K562 (cell line): ENCODE results near the gene FCAMR. TPM values are rescaled to one million over a fixed set of nuclear protein-coding genes. Genes with fewer than 3 reads are reported as not detected.
A peak's percentile ranks its signal among the peaks of the same experiment; 100 is the strongest.

Source experiments
- BRF1 ChIP-seq: IDR thresholded peaks from 3 replicates; pipeline ENCODE4 v1.6.1; 2011; ENCODE audit warnings: borderline replicate concordance, mild to moderate bottlenecking; ENCODE audit not compliant: insufficient read length; ENCODE audit errors: extremely low read depth
- CSDE1 ChIP-seq, 2 experiments: fragments of 450-650 bp; IDR thresholded peaks; 2 replicates each; pipeline ENCODE4 v1.6.1; 2016; ENCODE audit warnings: mild to moderate bottlenecking in 1 of 2
- EP300 ChIP-seq: IDR thresholded peaks from 2 replicates; pipeline ENCODE4 v1.6.1; 2012; ENCODE audit warnings: low read length, improper control_type of control experiment
- ESRRB ChIP-seq: fragments of 250-450 bp; sonication (Bioruptor Pico); IDR thresholded peaks from 2 replicates; pipeline ENCODE4 v1.5.0; 2020; ENCODE audit warnings: mild to moderate bottlenecking, moderate library complexity, borderline replicate concordance
- GATAD2B ChIP-seq: fragments of 450-650 bp; IDR thresholded peaks from 2 replicates; pipeline ENCODE4 v1.6.1; 2017; ENCODE audit warnings: mild to moderate bottlenecking, borderline replicate concordance
- IRF2 ChIP-seq: sonication (generic); formaldehyde crosslinking; IDR thresholded peaks from 2 replicates; pipeline ENCODE4 v1.8.1; 2022; ENCODE audit warnings: mild to moderate bottlenecking, missing genetic modification reagents
- KLF1 ChIP-seq: fragments of 450-650 bp; IDR thresholded peaks from 2 replicates; pipeline ENCODE4 v1.6.1; 2016; ENCODE audit warnings: missing genetic modification characterization, missing compliant biosample characterization
- KLF16 ChIP-seq: IDR thresholded peaks from 2 replicates; pipeline ENCODE4 v1.6.1; 2016; ENCODE audit warnings: antibody characterized with exemption
- LEF1 ChIP-seq: fragments of 450-650 bp; IDR thresholded peaks from 2 replicates; pipeline ENCODE4 v1.6.1; 2016; ENCODE audit warnings: mild to moderate bottlenecking
- MIER1 ChIP-seq: fragments of 450-650 bp; IDR thresholded peaks from 2 replicates; pipeline ENCODE4 v1.6.1; 2016; ENCODE audit warnings: antibody characterized with exemption, mild to moderate bottlenecking, low read depth
- PHF21A ChIP-seq: fragments of 450-650 bp; IDR thresholded peaks from 2 replicates; pipeline ENCODE4 v1.6.1; 2017; ENCODE audit warnings: low read depth, borderline replicate concordance
- POLR2B ChIP-seq: fragments of 450-650 bp; IDR thresholded peaks from 2 replicates; pipeline ENCODE4 v1.6.1; 2018; ENCODE audit warnings: low read depth; ENCODE audit not compliant: partially characterized antibody
- RAD21 ChIP-seq, 2 experiments: fragments of 250-450 bp in 1 of 2; fragments of 450-650 bp in 1 of 2; sonication (Bioruptor Pico) in 1 of 2; formaldehyde crosslinking in 1 of 2; IDR thresholded peaks in 1 of 2; conservative IDR thresholded peaks in 1 of 2; 2 replicates each; pipeline versions ENCODE4 v1.4.0 to v1.8.0; 2020 to 2022; ENCODE audit warnings: mild to moderate bottlenecking in 2 of 2, moderate library complexity in 1 of 2
- TAF15 ChIP-seq: fragments of 200-400 bp; formaldehyde crosslinking; IDR thresholded peaks from 2 replicates; pipeline ENCODE4 v1.6.1; 2017; ENCODE audit warnings: mild to moderate bottlenecking, low read depth, low read length, moderate library complexity
- TAL1 ChIP-seq: fragments of 450-650 bp; IDR thresholded peaks from 2 replicates; pipeline ENCODE4 v1.6.1; 2016; ENCODE audit warnings: mild to moderate bottlenecking
- XRCC5 ChIP-seq: fragments of 200-400 bp; formaldehyde crosslinking; IDR thresholded peaks from 2 replicates; pipeline ENCODE4 v1.6.1; 2017; ENCODE audit warnings: low read depth, mild to moderate bottlenecking, low read length
- ZNF444 ChIP-seq: fragments of 250-450 bp; sonication (Bioruptor Pico); IDR thresholded peaks from 2 replicates; pipeline ENCODE4 v1.4.0; 2020; ENCODE audit warnings: mild to moderate bottlenecking, moderate library complexity
- ZNF583 ChIP-seq: fragments of 250-450 bp; sonication (Bioruptor Pico); IDR thresholded peaks from 2 replicates; pipeline ENCODE4 v1.4.0; 2020
- polyA plus RNA-seq, 8 experiments: library from polyadenylated mRNA; depleted of rRNA in 4 of 8; stranded (reverse) in 5 of 8; unstranded in 3 of 8; fragments of >200 nt; fragmentation: Nextera tagmentation in 2 of 8; fragmentation: Illumina TruSeq in 1 of 8; extraction: Ambion mirVana in 2 of 8; extraction: Trizol in 1 of 8; gene quantifications; 2 replicates each; pipeline versions ENCODE4 v1.2.1 to v1.2.3, GENCODE V29; 2011 to 2014; ENCODE audit warnings: inconsistent platforms in 1 of 8, missing spikeins in 1 of 8
- total RNA-seq, 7 experiments: library from RNA; depleted of rRNA in 6 of 7; stranded (reverse); fragments of >200 nt in 6 of 7; fragmentation: Illumina TruSeq in 2 of 7; extraction: Trizol in 2 of 7; gene quantifications; 2 replicates each; pipeline versions ENCODE4 v1.2.1 to v1.2.3, GENCODE V29; 2011 to 2021; ENCODE audit warnings: low replicate concordance in 1 of 7
- TF ChIP-seq, protein P1 (sequence below): sonication (generic); formaldehyde crosslinking; IDR thresholded peaks from 2 replicates; pipeline ENCODE4 v1.8.0; 2023; ENCODE audit warnings: mild to moderate bottlenecking, missing genetic modification reagents
- TF ChIP-seq, protein P2 (sequence below): fragments of 450-650 bp; formaldehyde crosslinking; IDR thresholded peaks from 2 replicates; pipeline ENCODE4 v1.4.0; 2020; ENCODE audit warnings: mild to moderate bottlenecking, moderate library complexity
- TF ChIP-seq, protein P3 (sequence below): sonication (generic); formaldehyde crosslinking; IDR thresholded peaks from 2 replicates; pipeline ENCODE4 v1.8.1; 2023; ENCODE audit warnings: mild to moderate bottlenecking, missing genetic modification reagents

Gene FCAMR
- total and polyA plus RNA-seq, 9 of the 15 experiments (the other 6 are each of a cell fraction or from before 2014, with no cell fraction given) = not detected

DNA sequence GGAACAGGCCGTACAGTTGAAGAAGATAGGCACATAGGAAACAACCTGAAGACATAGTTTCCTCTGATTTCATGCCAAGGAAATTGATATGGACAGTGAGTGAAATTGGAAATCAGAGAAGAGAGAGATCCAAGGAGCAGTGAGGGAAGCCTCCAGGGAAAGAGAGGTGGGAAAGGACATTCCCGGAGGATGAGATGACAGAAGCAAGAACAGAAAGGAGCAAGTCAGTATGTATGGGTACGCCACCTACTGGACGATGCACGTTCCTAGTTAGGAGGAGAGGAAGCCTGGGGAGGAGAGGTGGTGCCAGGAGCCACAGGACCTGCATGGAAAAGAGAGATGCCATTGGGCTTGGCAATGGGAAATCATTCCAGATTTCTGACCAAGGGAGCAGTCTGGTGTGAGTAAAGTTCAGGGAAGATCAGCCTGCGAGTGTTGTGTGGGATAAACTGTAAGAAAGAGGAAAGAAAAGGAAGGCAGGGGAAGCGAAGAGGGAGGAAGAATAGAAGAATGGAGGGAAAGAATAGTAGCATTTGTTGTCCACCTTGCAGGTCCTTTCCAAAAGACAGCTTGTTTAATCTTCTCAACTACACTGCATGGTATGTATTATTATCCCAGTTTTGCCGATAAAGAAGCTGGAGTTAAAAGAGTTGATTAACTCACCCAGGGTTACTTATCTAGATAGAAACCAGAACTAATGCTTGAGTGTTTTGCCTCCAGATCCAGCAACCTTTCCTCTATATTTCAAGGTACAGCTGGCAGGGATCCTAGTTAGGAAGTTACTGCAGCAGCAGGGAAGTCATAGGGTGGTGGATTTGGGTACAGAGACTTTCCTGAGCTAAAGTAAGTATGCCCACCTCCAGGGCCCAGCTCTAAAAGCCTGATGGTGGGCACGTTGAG lies 34.9 kb upstream of the FCAMR start (continued):
- TF ChIP-seq KLF16 (peak; percentile 58; the same call in 1 of the 2 replicates), IRF2 (CRISPR knock-in tag) (no peak), XRCC5 (peak; percentile 44; the same call in 1 of the 2 replicates), GATAD2B (no peak), KLF1 (no peak), EP300 (no peak), ZNF444 (CRISPR knock-in tag) (no peak), ZNF583 (CRISPR knock-in tag) (no peak), TAL1 (peak; percentile 17; the same call in 1 of the 2 replicates), TAF15 (no peak), RAD21 (CRISPR knock-in tag; conservative IDR thresholded peaks at IDR 0.05 in 1 of 2, IDR thresholded peaks at IDR 0.05 in 1 of 2) (peak; percentile 47 to 63), BRF1 (no peak), POLR2B (no peak), PHF21A (no peak), CSDE1 (IDR thresholded peaks at IDR 0.05) (no peak), LEF1 (no peak), MIER1 (peak; percentile 39; the same call in 1 of the 2 replicates), ESRRB (no peak)
- TF ChIP-seq, protein P1, sequence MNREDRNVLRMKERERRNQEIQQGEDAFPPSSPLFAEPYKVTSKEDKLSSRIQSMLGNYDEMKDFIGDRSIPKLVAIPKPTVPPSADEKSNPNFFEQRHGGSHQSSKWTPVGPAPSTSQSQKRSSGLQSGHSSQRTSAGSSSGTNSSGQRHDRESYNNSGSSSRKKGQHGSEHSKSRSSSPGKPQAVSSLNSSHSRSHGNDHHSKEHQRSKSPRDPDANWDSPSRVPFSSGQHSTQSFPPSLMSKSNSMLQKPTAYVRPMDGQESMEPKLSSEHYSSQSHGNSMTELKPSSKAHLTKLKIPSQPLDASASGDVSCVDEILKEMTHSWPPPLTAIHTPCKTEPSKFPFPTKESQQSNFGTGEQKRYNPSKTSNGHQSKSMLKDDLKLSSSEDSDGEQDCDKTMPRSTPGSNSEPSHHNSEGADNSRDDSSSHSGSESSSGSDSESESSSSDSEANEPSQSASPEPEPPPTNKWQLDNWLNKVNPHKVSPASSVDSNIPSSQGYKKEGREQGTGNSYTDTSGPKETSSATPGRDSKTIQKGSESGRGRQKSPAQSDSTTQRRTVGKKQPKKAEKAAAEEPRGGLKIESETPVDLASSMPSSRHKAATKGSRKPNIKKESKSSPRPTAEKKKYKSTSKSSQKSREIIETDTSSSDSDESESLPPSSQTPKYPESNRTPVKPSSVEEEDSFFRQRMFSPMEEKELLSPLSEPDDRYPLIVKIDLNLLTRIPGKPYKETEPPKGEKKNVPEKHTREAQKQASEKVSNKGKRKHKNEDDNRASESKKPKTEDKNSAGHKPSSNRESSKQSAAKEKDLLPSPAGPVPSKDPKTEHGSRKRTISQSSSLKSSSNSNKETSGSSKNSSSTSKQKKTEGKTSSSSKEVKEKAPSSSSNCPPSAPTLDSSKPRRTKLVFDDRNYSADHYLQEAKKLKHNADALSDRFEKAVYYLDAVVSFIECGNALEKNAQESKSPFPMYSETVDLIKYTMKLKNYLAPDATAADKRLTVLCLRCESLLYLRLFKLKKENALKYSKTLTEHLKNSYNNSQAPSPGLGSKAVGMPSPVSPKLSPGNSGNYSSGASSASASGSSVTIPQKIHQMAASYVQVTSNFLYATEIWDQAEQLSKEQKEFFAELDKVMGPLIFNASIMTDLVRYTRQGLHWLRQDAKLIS (CRISPR knock-in tag) = no peak
- TF ChIP-seq, protein P2, sequence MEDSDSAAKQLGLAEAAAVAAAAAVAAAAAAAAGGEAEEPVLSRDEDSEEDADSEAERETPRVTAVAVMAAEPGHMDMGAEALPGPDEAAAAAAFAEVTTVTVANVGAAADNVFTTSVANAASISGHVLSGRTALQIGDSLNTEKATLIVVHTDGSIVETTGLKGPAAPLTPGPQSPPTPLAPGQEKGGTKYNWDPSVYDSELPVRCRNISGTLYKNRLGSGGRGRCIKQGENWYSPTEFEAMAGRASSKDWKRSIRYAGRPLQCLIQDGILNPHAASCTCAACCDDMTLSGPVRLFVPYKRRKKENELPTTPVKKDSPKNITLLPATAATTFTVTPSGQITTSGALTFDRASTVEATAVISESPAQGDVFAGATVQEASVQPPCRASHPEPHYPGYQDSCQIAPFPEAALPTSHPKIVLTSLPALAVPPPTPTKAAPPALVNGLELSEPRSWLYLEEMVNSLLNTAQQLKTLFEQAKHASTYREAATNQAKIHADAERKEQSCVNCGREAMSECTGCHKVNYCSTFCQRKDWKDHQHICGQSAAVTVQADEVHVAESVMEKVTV (CRISPR knock-in tag) = peak; percentile 42
- TF ChIP-seq, protein P3, sequence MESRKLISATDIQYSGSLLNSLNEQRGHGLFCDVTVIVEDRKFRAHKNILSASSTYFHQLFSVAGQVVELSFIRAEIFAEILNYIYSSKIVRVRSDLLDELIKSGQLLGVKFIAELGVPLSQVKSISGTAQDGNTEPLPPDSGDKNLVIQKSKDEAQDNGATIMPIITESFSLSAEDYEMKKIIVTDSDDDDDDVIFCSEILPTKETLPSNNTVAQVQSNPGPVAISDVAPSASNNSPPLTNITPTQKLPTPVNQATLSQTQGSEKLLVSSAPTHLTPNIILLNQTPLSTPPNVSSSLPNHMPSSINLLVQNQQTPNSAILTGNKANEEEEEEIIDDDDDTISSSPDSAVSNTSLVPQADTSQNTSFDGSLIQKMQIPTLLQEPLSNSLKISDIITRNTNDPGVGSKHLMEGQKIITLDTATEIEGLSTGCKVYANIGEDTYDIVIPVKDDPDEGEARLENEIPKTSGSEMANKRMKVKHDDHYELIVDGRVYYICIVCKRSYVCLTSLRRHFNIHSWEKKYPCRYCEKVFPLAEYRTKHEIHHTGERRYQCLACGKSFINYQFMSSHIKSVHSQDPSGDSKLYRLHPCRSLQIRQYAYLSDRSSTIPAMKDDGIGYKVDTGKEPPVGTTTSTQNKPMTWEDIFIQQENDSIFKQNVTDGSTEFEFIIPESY (CRISPR knock-in tag) = no peak
